HG02571 (cell line): Measurements from ENCODE around the gene ODAD4.
"Not testable (repeated sequence)": the region's sequence is repeated elsewhere in the genome, so short reads cannot be mapped to it uniquely, and the experiment has no call there.

Source experiments
- ATAC-seq: cut with Tn5 transposase; IDR thresholded peaks from one replicate; pipeline ENCODE4 v1.9.1; 2021; ENCODE audit warnings: mild to moderate bottlenecking, moderate library complexity; ENCODE audit not compliant: unreplicated experiment

ODAD4 gene

GRCh38 chr17:42000413-42001133 is 70.2 kb downstream of the ODAD4 start:
- no peak for ATAC-seq

DNA sequence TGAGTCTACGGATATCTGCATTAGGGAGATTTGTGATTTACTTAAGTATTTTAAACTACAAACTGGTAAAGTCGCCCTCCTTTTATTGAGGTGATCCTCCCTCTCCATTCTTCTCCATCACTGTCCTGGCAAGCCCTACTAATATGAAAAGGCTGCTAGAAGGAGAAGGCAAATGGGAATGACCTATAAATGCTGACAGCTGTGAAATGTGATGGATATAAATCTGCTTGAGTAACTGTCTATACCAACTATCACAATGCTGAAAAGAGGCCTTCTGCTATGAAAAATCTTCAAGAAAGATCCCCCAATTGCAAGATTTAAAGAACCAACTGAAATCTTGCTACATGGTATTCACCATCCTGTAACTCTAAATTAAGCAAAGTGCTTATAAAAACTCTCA is 71.3 kb downstream of the ODAD4 start:
- ATAC-seq = no peak

DNA sequence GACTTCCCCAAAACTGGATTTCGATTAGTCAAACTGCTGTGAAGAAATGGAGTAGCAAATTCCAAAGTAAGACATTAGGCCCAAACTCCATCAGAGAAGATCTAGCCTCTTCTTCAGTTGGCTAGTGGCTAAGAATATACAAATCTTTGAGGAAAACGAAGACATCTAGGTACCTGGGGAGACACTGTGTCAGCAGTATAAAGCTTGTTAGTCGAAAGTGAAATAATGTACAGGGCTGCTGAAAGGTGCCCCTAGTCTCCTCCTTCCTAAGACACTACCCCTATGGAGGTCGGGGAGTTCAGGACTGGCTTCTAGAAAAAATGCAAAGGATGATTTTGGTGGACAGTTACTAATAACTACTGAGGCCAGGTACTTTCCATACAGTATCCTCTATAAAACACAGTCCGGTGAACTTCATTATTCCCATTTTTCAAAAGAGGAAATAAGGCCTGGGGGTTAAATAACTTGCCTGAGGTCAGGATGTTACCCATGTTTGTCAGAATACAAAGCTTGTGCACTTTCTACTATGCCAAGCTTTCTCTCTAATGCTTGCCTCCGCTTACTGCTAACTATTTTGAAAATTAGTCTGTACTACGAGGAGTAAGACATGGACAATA is 71.9 kb downstream of the ODAD4 start:
- ATAC-seq = no peak

DNA sequence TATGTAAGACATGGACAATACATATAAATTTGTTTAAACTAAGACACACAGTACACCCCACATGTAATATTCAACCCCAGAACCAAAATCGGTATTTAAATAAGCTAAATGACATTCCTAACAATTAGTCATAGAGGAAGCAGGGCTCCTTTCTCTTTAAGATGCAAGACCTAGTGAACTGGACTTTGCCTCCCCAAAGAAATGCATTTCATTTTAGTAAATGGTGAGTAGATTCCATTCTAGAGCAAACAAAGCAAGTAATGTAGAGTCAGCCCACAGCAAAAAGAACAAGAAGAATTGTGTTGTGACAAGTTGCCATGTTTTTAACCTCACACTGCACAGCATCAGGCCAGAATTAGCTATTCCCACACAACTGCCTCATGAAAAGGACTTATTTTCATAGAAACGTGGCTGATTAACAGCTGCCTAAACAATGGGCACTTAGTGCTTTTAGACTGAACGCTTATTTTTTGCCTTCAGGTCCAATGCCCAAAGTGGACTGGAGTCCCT is 72.4 kb downstream of the ODAD4 start:
- ATAC-seq = no peak

- ATAC-seq = no peak
Measured at GRCh38 chr17:42005166-42005565, 74.7 kb downstream of the ODAD4 start.

DNA sequence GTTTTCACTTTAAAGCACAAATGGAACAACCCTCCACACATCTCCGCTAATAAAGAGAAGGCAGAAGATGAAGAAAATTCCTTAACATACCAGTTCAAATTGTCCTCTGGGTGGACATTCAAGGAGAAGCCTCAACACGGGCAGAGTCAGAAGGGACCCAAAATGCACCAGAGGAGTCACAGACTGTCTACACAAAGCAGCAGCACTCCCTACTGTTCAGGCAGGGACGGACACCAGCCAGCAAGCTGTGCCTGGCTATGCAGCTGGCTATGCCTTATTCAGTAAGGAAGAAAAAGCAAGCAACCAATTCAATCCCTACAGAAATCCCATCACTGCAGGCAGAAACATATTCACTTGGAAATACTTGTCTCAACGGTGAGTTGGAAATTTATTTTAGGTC is 78.8 kb downstream of the ODAD4 start:
- ATAC-seq = no peak

DNA sequence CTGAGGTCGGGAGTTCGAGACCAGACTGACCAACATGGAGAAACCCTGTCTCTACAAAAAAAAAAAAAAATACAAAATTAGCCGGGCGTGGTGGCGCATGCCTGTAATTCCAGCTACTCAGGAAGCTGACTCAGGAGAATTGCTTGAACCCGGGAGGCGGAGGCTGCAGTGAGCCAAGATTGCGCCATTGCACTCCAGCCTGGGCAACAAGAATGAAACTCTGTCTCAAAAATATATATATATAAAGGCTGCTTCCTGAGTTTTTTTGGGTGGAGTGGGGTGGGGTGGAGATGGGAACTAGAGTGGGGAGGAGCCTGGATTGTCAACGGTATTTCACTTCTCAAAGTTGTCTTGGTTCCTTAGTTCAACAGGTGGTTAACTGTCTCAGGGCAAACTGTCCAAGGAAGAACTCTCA is 79.9 kb downstream of the ODAD4 start:
- ATAC-seq = not testable (repeated sequence)

- ATAC-seq = no peak
Measured at GRCh38 chr17:42010898-42011516, 80.6 kb downstream of the ODAD4 start.

DNA sequence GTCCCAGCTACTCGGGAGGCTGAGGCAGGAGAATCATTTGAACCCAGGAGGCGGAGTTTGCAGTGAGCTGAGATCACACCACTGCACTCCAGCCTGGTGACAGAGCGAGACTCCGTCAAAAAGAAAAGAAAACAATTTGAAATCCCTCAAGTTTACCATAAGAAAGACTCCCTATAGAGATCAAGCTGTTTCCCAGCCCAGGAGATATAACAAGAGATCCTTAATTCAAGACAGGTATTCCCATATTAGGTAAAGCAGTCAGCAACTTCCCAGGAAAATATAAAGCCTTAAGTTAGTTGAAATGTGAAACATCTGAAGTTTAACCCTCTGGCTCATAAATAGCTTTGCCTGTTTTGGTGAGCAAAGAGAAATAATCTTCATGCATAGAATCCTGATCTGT is 81.9 kb downstream of the ODAD4 start:
- ATAC-seq = not testable (repeated sequence)

GRCh38 chr17:42013740-42014139 is 83.3 kb downstream of the ODAD4 start:
- ATAC-seq = not testable (repeated sequence)
